HepG2 (cell line): ENCODE data around the gene LRRC37A. TPM values are rescaled to one million over a fixed set of nuclear protein-coding genes. Genes with fewer than 3 reads are reported as not detected.
"Not testable (repeated sequence)": the region's sequence is repeated elsewhere in the genome, so short reads cannot be mapped to it uniquely, and the experiment has no call there.

Source experiments
- ATAC-seq: fragments of 200-7000 bp; cut with Tn5 transposase; 3 replicates; pipeline ENCODE4 v1.9.1; 2020; ENCODE audit warnings: mild to moderate bottlenecking, moderate library complexity
- BruUV-seq: library from RNA; stranded (reverse); fragments of 400-500 nt; replicated peaks from 2 replicates; lab custom pipeline; 2021; lab: Mats Ljungman, UMichigan
- CTCF ChIA-PET: fragments of 300-600 bp; formaldehyde crosslinking; extraction: SDS; loops from one replicate; lab custom pipeline; 2021; ENCODE audit warnings: low total read pairs, inconsistent platforms, low intra/inter-chr PET ratio; lab: Yijun Ruan, JAX
- POLR2A ChIA-PET: fragments of 350-600 bp; sonication (Branson Sonifier 250); formaldehyde crosslinking; loops from one replicate; lab custom pipeline; 2020; ENCODE audit warnings: antibody characterized with exemption, inconsistent platforms; lab: Yijun Ruan, JAX
- DNase-seq: peaks from one replicate; pipeline ENCODE4 v3.0.0-alpha.2; 2015; ENCODE audit warnings: low spot score
- FAIRE-seq: peaks from 3 replicates; lab custom pipeline; 2011; peaks lifted over from hg19 to GRCh38; lab: Jason Lieb, UNC
- H2AFZ ChIP-seq: one replicate; pipeline ENCODE4 v1.6.1; 2011; ENCODE audit warnings: low read length, inconsistent platforms
- H3K27ac ChIP-seq: fragments of 300-600 bp; 3 replicates; pipeline ENCODE4 v1.8.0; 2011; ENCODE audit warnings: mixed run types, mild to moderate bottlenecking, mixed read lengths, low read length, inconsistent platforms; ENCODE audit not compliant: insufficient read depth; ENCODE audit errors: extremely low read length
- H3K27me3 ChIP-seq, 2 experiments: fragments of 200-600 bp in 1 of 2; 2 replicates in 1 of 2; 3 replicates in 1 of 2; pipeline versions ENCODE4 v1.6.0 to v1.8.0; 2011; ENCODE audit warnings: low read length in 2 of 2, mild to moderate bottlenecking in 2 of 2, moderate library complexity in 2 of 2, inconsistent platforms in 1 of 2; ENCODE audit not compliant: insufficient read depth in 2 of 2, control insufficient read depth in 1 of 2
- H3K36me3 ChIP-seq, 2 experiments: fragments of 200-600 bp in 1 of 2; replicated peaks in 1 of 2; 2 replicates in 1 of 2; 3 replicates in 1 of 2; pipeline versions ENCODE4 v1.5.1 to v1.8.0; 2011; ENCODE audit warnings: low read length in 2 of 2, inconsistent platforms in 1 of 2; ENCODE audit not compliant: insufficient read depth in 2 of 2, control insufficient read depth in 1 of 2
- H3K4me1 ChIP-seq: 2 replicates; pipeline ENCODE4 v1.5.1; 2012; ENCODE audit warnings: low read length, inconsistent platforms; ENCODE audit not compliant: insufficient read depth
- H3K4me2 ChIP-seq: 2 replicates; pipeline ENCODE4 v1.6.0; 2011; ENCODE audit warnings: low read depth, low read length, inconsistent platforms
- H3K4me3 ChIP-seq, 3 experiments: fragments of 200-600 bp in 1 of 3; sonication (generic), shearing (Covaris generic) in 1 of 3; replicated peaks in 1 of 3; 2 replicates each; pipeline ENCODE4 v1.5.1; 2011 to 2016; ENCODE audit warnings: low read length in 3 of 3, inconsistent platforms in 2 of 3, low read depth in 2 of 3, mild to moderate bottlenecking in 2 of 3, control low read depth in 1 of 3, mixed read lengths in 1 of 3; ENCODE audit not compliant: insufficient read depth in 1 of 3
- H3K79me2 ChIP-seq: one replicate; pipeline ENCODE4 v1.6.1; 2011; ENCODE audit warnings: low read length, inconsistent platforms; ENCODE audit not compliant: insufficient read depth
- H3K9ac ChIP-seq: 2 replicates; pipeline ENCODE4 v1.6.0; 2011; ENCODE audit warnings: mild to moderate bottlenecking, low read depth, low read length, inconsistent platforms; ENCODE audit not compliant: insufficient read depth
- H3K9me3 ChIP-seq: 2 replicates; pipeline ENCODE4 v1.5.1; 2012; ENCODE audit warnings: mild to moderate bottlenecking, low read length
- H4K20me1 ChIP-seq: 2 replicates; pipeline ENCODE4 v1.6.0; 2011; ENCODE audit warnings: inconsistent platforms, mild to moderate bottlenecking, low read length, moderate library complexity; ENCODE audit not compliant: insufficient read depth
- BORCS8-MEF2B ChIP-seq: sonication (generic); formaldehyde crosslinking; IDR thresholded peaks from 2 replicates; pipeline ENCODE4 v1.8.0; 2022; ENCODE audit warnings: mild to moderate bottlenecking, missing genetic modification reagents
- EEA1 ChIP-seq: sonication (generic); formaldehyde crosslinking; IDR thresholded peaks from 2 replicates; pipeline ENCODE4 v1.5.1; 2020; ENCODE audit warnings: mild to moderate bottlenecking, missing genetic modification reagents, borderline replicate concordance
- HNRNPLL ChIP-seq: fragments of 200-400 bp; formaldehyde crosslinking; IDR thresholded peaks from 2 replicates; pipeline ENCODE4 v1.6.1; 2017; ENCODE audit warnings: mild to moderate bottlenecking, low read depth, low read length; ENCODE audit not compliant: poor library complexity, severe bottlenecking
- KDM5B ChIP-seq: sonication (generic); formaldehyde crosslinking; IDR thresholded peaks from 2 replicates; pipeline ENCODE4 v1.4.0; 2020; ENCODE audit warnings: missing genetic modification reagents, mild to moderate bottlenecking, borderline replicate concordance
- KMT2A ChIP-seq: sonication (generic); formaldehyde crosslinking; IDR thresholded peaks from 2 replicates; pipeline ENCODE4 v1.4.0; 2020; ENCODE audit warnings: missing genetic modification reagents
- MAX ChIP-seq: IDR thresholded peaks from 2 replicates; pipeline ENCODE4 v1.6.1; 2012; ENCODE audit warnings: inconsistent platforms
- RBFOX2 ChIP-seq: fragments of 200-400 bp; formaldehyde crosslinking; IDR thresholded peaks from 2 replicates; pipeline ENCODE4 v1.6.1; 2017; ENCODE audit warnings: low read depth, mild to moderate bottlenecking, low read length
- SALL1 ChIP-seq: sonication (generic); formaldehyde crosslinking; IDR thresholded peaks from 2 replicates; pipeline ENCODE4 v1.8.0; 2022; ENCODE audit warnings: mild to moderate bottlenecking, missing genetic modification reagents
- SAP130 ChIP-seq: IDR thresholded peaks from 2 replicates; pipeline ENCODE4 v1.6.1; 2016; ENCODE audit warnings: low read depth
- TFDP1 ChIP-seq: IDR thresholded peaks from 2 replicates; pipeline ENCODE4 v1.6.1; 2016; ENCODE audit warnings: missing compliant biosample characterization, missing genetic modification reagents, borderline replicate concordance
- ZNF274 ChIP-seq: sonication (generic); formaldehyde crosslinking; IDR thresholded peaks from 2 replicates; pipeline ENCODE4 v1.5.1; 2020; ENCODE audit warnings: mild to moderate bottlenecking, missing genetic modification reagents
- ZNF501 ChIP-seq: sonication (generic); formaldehyde crosslinking; IDR thresholded peaks from 2 replicates; pipeline ENCODE4 v1.5.1; 2020; ENCODE audit warnings: mild to moderate bottlenecking, moderate library complexity, missing genetic modification reagents
- ZNF563 ChIP-seq: sonication (generic); formaldehyde crosslinking; IDR thresholded peaks from 2 replicates; pipeline ENCODE4 v1.8.0; 2022; ENCODE audit warnings: mild to moderate bottlenecking, moderate library complexity, missing genetic modification reagents
- ZNF564 ChIP-seq: sonication (generic); formaldehyde crosslinking; IDR thresholded peaks from 2 replicates; pipeline ENCODE4 v1.8.1; 2023; ENCODE audit warnings: mild to moderate bottlenecking, missing genetic modification reagents
- WGBS: methylation state at CpG from one replicate; pipeline ENCODE4 v1.1.6; 2017; ENCODE audit warnings: low lambda C conversion rate; 5-methylcytosine and 5-hydroxymethylcytosine counted together
- in situ Hi-C: cut with HindIII; loops from 2 replicates; pipeline ENCODE4 v1.10.0; 2017; ENCODE audit warnings: low pct_unique_long_range_greater_than_20kb; ENCODE audit not compliant: extremely low pct_ligation_motif_present
- intact Hi-C: fragments of 100-400 bp; cut with micrococcal nuclease; formaldehyde crosslinking; loops from one replicate; pipeline ENCODE4 v1.10.0; 2022; ENCODE audit not compliant: unreplicated experiment
- polyA plus RNA-seq, 8 experiments: library from polyadenylated mRNA; depleted of rRNA in 3 of 8; stranded (reverse) in 7 of 8; unstranded in 1 of 8; fragments of >200 nt; fragmentation: Illumina TruSeq in 4 of 8; extraction: Trizol in 4 of 8; gene quantifications; 2 replicates each; pipeline versions ENCODE4 v1.2.1 to v1.2.3, GENCODE V29; 2011 to 2016; ENCODE audit warnings: low read depth in 4 of 8, missing spikeins in 1 of 8, mixed read lengths in 1 of 8; ENCODE audit not compliant: insufficient read depth in 1 of 8
- total RNA-seq, 5 experiments: library from RNA; depleted of rRNA; stranded (reverse); fragments of >200 nt; fragmentation: Illumina TruSeq; extraction: Trizol; gene quantifications; 2 replicates each; pipeline ENCODE4 v1.2.3, GENCODE V29; 2016; ENCODE audit warnings: low read depth in 1 of 5

The LRRC37A gene
- total and polyA plus RNA-seq, 2 of the 13 experiments (the other 11 are each of a cell fraction or from before 2014, with no cell fraction given), result 0.97 to 1.3 TPM

GRCh38 chr17:46256369-46256768 lies 38.6 kb upstream of the LRRC37A start:
- BruUV-seq, H3K4me3 ChIP-seq, H3K9me3 ChIP-seq, H3K27ac ChIP-seq, H3K79me2 ChIP-seq, FAIRE-seq, H2AFZ ChIP-seq, CTCF ChIA-PET, intact Hi-C loops, H3K36me3 ChIP-seq, H3K9ac ChIP-seq, DNase-seq, H3K27me3 ChIP-seq, H3K4me2 ChIP-seq, POLR2A ChIA-PET, ATAC-seq, H4K20me1 ChIP-seq: not testable (repeated sequence)
- H3K4me1 ChIP-seq, result peaks cover 14% of the 10 kb centered on the region
- WGBS, result 80% methylated on average over 1 of the region's 1 CpG
- in situ Hi-C loops, result loop anchor here (25.0 kb wide), 1 partner anchor 669 kb away; no protein-coding TSS in a partner anchor
- peak; percentile 84; the same call in 1 of the 2 replicates for TF ChIP-seq ZNF564
- TF ChIP-seq, all 625 proteins: peak for 1; not testable (repeated sequence) for 624

GRCh38 chr17:46259845-46260661 lies 34.9 kb upstream of the LRRC37A start:
- Histone ChIP-seq H3K4me2 (peak overlapping the region; percentile 66), H3K4me1 (peaks cover 37% of the 10 kb centered on the region), H3K4me3 (peak overlapping the region in 2 of 3 experiments; percentile 38 to 53; a peak in 4 of 6 replicates), H3K9ac (peak overlapping the region; percentile 19; the same call in 1 of the 2 replicates), H3K27me3 (0 out of 5 replicates have a peak, but pooled peaks cover 0 to 10% of the 10 kb centered on the region in 2 experiments)
- H4K20me1 ChIP-seq, FAIRE-seq, intact Hi-C loops, CTCF ChIA-PET, BruUV-seq, H3K36me3 ChIP-seq, H3K27ac ChIP-seq, H3K9me3 ChIP-seq, H3K79me2 ChIP-seq, POLR2A ChIA-PET, H2AFZ ChIP-seq, DNase-seq: not testable (repeated sequence)
- ATAC-seq, result peak; percentile 84
- 37% methylated on average over 14 of the region's 62 CpGs for WGBS
- in situ Hi-C loops, result loop anchor here (25.0 kb wide), 1 partner anchor 673 kb away; no protein-coding TSS in a partner anchor
- peak; percentile 22 for TF ChIP-seq HNRNPLL
- peak; percentile 34; the same call in 1 of the 2 replicates for TF ChIP-seq MAX
- 0 out of 2 replicates have a peak, but pooled peaks have one; percentile 49 for TF ChIP-seq ZNF274 (CRISPR knock-in tag)
- TF ChIP-seq BORCS8-MEF2B (CRISPR knock-in tag), result 0 out of 2 replicates have a peak, but pooled peaks have one; percentile 33
- 0 out of 2 replicates have a peak, but pooled peaks have one; percentile 13 for TF ChIP-seq KMT2A (CRISPR knock-in tag)
- peak; percentile 50; the same call in 1 of the 2 replicates for TF ChIP-seq TFDP1 (CRISPR knock-in tag)
- peak; percentile 31; the same call in 1 of the 2 replicates for TF ChIP-seq ZNF501
- 0 out of 2 replicates have a peak, but pooled peaks have one; percentile 27 for TF ChIP-seq RBFOX2
- peak; percentile 12; the same call in 1 of the 2 replicates for TF ChIP-seq SAP130 (CRISPR knock-in tag)
- 0 out of 2 replicates have a peak, but pooled peaks have one; percentile 32 for TF ChIP-seq KDM5B (CRISPR knock-in tag)
- TF ChIP-seq SALL1, result peak; percentile 44
- 0 out of 2 replicates have a peak, but pooled peaks have one; percentile 12 for TF ChIP-seq EEA1 (CRISPR knock-in tag)
- 0 out of 2 replicates have a peak, but pooled peaks have one; percentile 29 for TF ChIP-seq ZNF563 (CRISPR knock-in tag)
